GM21825 (cell line): ENCODE data around the gene TOM1L2.

Experiments used
- ATAC-seq: cut with Tn5 transposase; IDR thresholded peaks from one replicate; pipeline ENCODE4 v1.9.1; 2021; ENCODE audit warnings: mild to moderate bottlenecking, moderate library complexity; ENCODE audit not compliant: unreplicated experiment

The TOM1L2 gene

DNA sequence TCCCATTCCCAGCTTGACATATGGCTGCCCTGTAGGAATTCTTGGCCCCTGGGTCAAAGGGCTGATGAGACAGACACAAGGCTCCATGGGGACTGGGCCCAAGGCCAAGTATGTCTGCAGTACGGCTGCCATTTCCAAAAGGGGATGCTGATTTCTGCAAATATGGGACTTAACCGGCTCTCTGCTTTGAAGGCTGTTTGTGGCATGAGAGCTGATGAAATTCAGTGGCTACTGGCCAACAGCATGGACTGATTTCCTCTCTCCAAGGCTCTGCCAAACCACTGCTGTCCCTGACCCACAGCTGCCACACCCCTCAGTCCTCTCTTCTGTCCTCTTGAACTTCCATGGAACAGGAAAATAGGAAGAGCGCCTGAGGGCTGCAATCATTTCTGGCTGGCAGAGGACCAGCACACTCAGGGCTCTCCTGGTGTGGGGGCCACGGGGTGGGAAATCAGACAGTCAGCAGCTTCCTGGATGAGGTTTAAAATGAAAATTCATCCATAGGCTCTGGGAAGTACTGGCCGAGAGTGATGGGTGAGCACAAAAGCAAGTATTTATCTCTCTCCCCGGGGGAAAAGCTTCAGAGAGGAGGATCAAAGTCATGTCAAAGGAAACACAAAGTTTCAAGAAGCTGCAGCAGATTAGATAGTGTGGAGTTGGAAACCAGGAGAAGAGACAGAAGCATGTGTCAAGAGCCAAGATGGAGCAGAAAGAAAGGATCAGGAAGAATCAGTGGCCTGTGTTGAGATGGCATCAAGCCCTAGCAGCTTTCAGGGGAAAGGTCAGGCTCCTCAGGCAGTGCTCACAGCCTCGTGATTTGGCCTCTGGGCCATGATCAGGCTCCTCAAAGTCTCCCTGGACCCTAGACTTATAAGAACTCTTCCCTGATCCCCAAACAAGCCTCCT, 71.3 kb downstream of the TOM1L2 start:
- ATAC-seq: no peak

DNA sequence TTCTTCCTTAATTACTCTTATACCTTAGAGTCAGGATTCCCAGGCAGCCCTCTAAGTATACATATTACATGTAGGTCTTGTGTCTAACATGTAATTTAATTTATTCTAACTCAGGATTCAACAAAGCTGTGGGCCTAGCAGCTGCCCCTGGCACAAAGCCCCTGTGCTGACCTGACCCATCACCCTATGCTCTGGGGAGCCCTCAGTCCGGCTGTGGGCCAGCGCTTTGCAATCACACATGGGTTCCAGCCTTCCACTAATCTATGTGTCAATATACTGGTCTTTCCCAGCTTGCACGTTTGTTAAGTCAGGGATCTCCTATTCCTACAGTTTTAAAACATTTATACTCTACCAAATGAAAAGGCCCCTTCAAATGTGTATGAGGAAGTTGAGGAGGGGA, 72.7 kb downstream of the TOM1L2 start:
- no peak for ATAC-seq

DNA sequence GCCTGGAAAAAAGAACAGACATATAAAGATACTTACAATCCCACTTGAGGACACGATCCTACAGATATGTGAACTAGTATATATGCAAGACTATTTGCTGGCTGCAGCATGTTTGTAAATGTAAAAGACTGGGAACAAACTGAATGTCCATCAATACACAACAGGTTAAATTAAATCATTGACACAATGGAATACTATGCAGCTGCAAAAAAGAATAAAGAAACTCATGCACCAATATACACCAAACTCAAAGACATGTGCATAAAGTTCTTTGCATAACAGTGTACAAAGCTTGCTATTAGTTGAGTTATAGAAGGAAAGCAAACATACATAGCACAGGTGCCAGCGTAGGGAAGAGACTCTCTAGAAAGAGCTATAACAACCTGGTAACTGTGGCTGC, 73.5 kb downstream of the TOM1L2 start:
- ATAC-seq: no peak

DNA sequence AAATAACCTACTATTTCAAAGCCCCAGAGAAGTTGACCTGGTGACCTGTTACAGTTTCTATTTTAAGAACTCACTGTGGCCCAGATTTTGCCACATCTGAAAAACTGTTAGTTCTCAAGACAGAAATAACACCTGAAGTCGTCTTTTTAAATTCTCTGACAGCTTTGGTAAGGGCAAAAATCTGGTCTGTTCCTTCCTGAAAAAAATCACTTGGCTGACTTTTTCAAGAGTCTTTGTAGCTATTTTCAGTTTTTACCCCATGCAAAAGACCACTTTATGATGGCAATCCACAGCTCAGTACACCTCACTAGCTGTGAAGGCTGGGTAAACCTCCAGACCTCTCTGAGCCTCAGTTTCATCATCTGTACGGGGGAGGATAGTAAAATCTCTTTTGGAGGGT, 74.8 kb downstream of the TOM1L2 start:
- no peak for ATAC-seq

DNA sequence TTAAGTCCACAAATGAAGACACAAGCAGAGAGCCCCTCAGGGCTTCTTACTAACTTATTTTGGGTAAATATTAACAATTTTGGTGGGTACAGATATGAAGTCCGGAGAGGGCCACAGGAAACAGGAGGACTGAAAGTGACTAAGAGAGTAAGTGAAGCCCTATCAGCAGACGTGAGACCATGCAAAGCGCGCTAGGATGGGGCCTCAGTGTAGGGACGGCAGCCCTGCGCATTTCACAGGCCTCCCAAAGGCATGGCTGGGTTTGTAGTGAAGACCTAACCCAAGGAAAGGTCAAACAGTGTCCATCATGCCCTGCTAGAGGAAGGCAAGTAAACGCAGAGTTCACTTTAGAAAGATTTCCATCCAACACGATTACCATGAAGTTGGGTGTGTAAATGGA, 75.5 kb downstream of the TOM1L2 start:
- ATAC-seq: no peak

DNA sequence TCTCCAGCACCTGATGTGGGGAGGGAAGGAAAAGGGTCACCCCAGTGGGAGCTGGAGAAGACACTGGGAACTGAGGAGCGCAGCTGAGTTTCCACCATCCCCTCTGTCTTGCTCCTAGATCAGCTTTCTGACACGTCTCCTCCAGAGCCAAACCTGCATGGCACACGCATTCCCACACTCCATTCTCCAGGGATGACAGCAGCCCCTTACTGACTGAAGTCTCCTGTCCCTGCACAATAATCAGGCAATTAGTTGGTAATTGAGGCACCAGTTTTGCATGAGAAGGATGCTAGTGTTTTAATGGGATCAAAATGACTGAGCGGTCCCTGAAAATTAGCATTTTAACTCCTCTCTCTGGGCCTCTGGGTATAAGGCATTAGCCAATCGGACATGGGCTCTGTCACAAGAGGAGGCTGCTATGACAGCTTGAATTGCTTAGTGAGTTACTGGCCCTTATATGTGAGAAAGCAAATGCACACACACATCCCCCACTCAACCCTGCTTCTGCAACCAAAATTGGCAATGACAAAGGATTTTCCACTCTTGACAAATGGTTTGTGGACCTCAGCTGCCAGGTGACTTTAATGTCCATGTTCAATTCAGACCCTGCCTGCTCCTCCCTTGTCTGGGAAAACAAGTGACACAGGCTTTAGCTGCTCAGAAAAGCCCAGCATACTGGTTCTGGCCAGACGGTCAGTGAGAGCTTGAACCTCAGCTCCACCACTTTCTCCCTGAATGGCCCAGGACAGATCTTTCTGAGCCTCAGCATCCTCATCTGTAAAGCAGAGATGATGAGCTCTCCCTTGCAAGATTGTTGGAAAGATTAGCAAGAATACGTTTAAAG, 78.2 kb downstream of the TOM1L2 start:
- no peak for ATAC-seq

DNA sequence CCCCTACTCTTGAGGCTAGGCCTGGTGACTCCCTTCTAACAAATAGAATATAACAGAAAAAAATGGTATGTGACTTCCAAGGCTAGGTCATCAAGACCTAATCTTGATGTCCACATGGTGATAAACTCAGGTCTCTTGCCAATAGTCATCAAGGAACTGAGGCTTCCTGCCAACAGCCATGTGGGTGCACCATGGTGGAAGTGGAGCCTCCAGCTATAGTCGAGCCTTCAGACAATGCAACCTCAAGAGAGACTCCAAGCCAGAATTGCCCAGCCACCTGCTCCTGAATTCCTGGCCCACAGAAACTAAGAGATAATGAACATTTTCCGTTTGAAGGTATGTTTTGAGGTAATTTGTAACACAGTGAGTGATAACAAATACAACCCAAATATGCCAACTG, 79.5 kb downstream of the TOM1L2 start:
- no peak for ATAC-seq

DNA sequence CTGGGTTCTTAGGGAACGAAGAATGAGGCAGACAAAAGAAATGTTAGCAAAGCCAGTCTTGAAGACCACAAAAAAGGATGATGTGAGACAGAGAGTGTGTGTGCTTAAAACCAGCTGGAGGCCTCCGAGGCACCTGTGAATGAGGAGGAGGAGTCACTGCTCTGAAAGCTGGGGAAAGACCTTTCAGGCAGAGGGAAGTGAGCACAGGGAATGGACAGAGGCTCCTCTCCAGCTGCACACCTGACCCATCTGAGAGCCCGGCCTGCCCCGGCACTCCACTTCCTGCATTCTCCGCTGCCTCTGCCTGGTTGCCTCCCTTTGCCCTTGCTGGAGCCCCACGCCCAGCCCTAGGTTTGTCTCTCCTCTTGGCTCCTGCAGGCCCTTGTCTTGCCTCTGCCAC, 80.2 kb downstream of the TOM1L2 start:
- no peak for ATAC-seq

DNA sequence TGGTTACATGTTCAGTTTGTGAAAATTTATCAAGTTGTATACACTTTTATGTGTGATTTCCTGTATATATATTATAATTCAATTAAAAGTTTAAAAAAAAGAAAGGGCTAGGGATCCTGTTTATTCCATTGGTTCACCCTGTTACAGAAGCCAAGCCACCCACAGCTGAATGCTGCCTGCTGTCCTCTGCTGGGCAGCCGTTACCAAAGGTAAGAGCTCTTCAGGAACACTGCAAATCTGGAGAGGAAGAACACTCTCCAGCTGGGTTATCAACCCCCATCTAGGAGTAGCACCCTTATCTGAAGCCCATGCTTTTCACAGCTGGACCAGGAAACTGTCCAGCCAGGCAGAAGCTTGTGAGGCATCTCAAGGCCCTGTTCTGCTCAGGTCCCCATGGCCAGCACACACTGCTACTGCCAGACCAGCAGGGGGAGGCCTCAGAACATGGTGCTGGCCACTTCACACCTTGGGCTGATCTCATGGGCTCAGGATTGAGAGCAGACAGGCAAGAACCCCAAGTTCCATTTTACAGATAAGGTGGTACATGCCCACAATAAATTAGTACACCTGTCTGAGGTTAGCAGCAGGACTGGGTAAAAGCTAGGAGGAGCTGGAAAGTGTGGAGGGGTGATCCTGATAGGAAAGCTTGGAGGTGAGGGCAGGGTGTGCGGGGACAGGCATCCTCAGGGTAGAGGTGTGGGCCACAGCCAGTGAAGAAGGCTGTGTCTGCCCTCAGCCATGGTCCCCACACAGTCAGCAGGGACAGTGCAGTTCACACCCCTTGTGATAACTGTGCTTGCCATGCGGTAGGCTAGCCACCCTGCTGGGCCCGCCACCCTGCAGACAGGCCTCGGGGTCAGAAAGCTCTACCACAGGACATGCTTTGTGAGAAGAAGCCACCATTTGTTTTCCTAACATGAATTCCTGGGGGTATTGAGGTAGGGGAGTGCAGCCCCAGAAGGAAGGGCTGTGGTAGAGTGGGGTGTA, 81.1 kb downstream of the TOM1L2 start:
- ATAC-seq: no peak

DNA sequence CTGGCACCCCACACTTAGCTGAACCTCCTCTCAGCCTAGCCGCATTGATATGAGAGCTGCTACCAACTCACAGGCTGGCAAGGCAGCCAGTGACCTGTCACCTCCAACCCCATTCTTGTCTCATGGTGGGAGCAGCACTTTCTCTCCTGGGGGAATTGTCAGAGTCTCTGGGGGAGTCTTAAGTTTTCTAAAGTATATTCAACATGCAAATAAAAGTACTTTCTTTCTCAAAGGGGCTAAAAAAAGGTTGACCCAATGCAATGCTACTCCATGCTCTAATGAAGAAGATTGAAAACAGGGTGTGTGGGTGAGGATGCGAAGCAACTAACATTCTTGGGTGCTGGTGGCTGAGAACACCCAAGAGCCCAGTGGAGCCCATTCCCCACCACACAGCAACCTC, 82.3 kb downstream of the TOM1L2 start:
- ATAC-seq: no peak

DNA sequence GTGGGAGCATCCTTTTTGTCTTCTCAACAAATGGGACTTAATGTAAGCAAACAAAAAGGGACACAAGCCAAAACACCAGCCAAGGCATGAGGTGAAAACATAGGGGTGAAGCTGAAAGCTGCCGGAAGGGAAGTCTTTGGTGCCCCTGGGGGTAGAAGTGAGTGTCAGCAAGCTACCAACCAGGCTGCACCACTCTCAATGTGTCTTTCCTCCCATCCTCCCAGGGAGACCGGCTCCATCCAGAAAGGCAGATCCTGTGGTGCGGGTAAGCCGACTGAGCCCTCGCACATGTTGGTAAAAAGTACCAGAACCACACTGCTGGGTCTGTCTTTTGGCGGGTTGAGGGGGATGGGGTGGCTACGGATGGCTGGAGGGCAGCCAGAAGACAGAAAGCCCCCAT, 83.4 kb downstream of the TOM1L2 start:
- ATAC-seq: no peak

DNA sequence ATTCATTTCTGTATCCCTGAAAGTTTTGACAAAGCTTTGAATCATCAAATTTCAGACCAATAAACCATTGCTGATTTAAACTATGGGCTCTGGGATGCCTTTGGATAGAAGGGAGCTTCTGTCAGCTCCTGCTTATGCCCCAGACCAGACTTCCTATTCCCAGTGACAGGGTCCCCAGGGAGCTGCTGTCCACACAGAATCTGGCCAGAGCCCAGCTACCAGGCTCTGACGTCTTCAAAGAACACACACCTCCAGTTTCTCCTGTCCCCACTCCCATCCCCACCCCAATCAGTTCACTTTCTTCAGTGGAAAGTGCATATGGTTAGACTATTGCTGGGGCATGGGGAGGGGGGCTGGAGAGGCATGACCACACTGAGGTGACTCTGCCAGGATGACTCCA, 83.8 kb downstream of the TOM1L2 start:
- ATAC-seq: no peak

DNA sequence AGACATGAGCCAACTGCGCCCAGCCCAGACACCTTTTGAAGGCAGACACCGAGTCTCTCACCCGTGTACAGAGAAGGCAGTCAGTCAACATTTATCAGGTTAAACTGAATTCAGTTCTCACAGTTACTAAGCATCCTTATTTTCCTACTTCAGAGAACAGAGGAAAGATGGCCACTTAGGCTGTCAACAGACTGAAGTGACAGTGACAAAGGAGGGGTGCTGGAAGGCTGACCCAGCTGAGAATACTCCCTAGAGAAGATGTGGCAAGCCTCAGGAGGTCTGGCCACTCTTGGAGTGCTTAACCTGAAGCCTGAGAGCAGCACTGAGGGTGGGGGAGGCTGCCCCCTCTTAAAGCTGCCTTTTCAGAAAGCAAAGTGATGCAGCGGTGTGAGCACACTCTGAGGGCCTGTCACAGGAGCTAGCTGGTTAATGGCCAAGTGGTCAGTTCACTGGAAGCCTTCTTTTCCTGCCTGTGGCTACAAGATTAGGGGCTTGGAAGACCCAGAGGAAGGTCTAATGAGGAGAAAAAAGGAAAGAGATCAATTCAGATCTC, 84.4 kb downstream of the TOM1L2 start:
- ATAC-seq: no peak

DNA sequence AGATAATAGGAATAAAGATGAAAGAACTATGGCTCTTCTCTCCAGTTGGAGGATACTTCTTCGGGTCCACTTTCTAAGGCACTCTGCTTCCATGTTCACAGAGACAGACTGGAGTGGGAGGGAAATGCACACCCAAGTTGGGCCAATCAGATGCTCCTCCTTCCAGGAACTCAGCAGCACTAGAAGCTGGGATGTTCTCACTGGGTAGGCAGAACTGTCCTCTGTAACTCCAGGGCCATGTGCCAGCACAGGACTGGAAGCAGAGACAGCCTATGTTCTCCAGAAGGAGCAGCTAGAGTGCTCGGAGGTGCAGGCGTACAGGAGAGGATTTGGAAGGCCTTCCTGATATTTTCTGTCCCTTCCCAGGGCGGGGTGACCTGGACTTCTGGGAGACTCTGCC, 85.5 kb downstream of the TOM1L2 start:
- ATAC-seq: no peak

DNA sequence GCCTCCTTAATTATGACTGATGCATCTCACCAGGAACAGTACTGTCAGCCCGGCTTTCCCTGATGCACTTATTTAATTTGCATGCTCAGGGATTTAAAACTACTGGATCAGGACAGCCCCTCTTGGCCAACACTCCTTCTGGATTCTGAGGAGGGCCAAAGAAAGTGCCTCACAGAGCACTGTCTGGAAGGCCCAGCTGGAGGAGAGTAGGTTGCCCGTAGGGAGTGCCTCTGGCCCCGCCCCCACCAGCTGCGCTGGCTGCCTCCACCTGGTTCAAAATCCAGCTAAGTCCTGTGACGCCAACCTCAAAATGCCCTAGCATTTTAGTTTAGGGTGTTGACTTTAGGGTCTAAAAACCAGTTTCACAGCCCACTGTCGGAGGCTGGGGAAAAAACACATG, 86.0 kb downstream of the TOM1L2 start:
- ATAC-seq: no peak

DNA sequence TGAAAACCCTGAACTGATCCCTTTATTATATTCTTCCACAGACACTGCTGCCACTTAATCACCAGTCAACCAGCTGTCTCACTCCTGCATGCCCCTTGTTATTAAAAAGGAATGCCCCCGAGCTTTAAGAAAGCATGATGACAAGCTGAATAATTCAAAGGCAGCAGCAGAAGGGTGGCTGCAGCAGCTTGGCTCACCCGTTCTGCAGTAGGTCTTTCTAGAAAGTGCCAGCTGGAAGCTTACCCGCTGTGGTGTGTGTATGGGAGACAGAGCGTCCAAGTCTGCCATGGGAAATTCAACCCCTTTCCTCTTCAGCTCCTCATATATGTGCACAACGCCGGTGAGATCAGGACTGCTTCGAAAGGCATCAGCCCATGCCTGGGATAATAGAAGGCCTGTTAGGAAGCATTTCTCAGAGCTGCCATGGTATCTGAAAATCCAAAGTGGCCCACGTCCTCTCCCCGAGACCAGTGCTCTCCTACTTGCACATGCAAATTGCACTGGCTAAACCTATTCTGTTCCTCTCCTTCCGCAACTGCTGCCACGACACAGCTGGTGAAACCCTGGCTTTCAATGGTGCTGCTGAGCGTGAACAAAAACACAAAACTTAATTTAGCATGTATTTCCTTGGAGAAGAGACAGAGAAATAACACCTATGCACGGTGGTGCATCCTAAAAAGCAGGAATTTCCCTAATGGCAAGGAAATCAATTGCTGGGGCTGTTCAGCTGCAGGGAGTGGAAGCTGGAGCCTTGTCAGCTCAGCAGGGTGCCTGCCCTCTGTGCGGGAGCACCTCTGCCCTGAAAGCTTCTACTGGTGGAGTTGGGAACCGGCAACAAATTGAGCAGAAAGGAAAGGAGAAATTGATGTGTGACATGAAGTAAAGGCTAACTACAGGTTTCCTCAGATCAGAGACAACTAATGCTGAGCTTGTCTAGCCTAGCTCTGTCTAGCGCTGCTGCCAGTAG, 87.5 kb downstream of the TOM1L2 start:
- ATAC-seq: no peak

DNA sequence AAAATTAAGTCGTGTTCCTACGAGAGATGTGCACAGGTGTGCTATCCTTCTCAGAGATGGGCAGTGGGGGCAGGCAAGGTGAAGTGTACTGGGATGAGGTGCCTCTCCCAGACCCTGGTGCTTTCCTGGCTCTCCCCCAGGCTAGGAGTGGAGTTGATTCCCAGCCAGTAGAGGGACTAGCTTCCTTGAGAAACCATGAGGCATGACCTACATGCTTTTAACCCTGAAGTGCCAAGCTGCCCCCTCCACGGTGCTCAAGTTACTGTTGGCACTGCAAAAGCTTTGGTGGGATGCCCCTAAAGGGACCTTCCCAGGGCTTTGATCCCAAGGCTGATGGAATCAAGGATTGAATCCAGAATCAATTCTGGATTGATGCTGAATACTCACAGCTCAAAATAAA, 88.4 kb downstream of the TOM1L2 start:
- no peak for ATAC-seq

DNA sequence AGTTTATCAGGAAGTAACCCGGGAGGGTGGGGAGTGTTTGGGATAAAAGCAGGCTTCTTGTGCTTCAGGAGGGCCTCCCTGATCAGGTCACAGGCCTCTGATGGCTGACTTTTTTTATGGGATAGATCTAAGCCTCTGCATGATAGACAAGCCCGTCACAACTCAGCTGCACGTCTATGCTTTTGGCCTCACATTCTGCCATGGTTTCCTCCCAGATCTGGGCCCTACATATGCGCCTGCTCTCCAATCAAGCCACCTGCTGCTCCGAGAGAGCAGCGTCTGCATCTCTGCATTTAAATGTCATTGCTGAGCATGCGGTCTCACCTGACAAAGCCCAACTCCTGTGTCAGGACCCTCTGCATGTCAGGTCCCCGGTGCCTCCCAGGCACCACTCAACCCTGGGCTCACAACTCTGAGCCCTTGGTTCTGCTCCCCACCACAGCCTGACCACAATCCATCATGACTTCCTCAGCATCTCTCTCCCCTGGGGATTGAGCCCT, 90.1 kb downstream of the TOM1L2 start:
- no peak for ATAC-seq

DNA sequence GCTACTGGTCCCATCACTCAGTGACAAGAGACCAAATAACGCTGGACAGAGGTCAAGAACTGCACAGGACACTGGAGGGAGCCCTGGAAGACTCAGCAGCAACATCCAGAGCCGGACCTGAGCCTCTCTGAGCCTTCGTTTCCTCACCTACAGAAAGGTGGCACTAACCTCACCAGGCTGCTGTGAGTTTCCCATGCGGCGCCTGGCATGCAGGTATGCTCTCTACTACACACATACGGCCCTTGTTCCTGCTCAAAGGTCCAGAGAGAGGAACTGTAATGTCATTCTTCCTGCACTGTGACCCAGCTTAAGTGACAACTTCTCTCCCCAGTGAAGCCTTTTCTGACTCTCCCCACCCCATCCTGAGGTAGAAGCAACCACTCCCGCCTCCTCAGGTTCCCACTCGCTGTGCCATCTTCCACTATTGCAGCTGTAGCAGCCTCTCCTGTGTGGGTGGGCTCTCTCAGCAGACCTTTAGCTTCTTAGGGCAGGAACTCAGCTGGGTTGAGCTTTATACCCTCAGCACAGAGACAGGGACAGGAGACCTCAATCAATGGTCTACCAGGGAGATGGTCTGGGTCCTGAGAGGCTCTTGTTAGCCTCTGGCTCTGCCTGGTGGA, 91.5 kb downstream of the TOM1L2 start:
- ATAC-seq: no peak
